Peyer's patch (tissue), 4 donors: Measurements from ENCODE around the gene AQP11. TPM values are rescaled to one million over a fixed set of nuclear protein-coding genes. Genes with fewer than 3 reads are reported as not detected.

ENCODE experiments used
- DNase-seq, 3 donors: peaks; one replicate each; pipeline ENCODE4 v3.0.0-alpha.2; 2017 to 2019
- H3K27ac ChIP-seq, 4 donors: fragments of 200-600 bp; sonication (generic); one replicate each; pipeline ENCODE4 v1.5.1; 2016 to 2019
- H3K27me3 ChIP-seq, 2 donors: fragments of 200-600 bp; sonication (generic); one replicate each; pipeline ENCODE4 v1.5.1; 2019
- H3K36me3 ChIP-seq, 3 donors: fragments of 200-600 bp; sonication (generic); one replicate each; pipeline ENCODE4 v1.5.1; 2016 to 2019
- H3K4me1 ChIP-seq, 4 donors: fragments of 200-600 bp; sonication (generic); one replicate each; pipeline ENCODE4 v1.5.1; 2016 to 2019
- H3K4me3 ChIP-seq, 4 donors: fragments of 200-600 bp; sonication (generic); 1 replicate in 3 of 4; 2 replicates in 1 of 4; pipeline ENCODE4 v1.5.1; 2016 to 2019; ENCODE audit warnings: mild to moderate bottlenecking in 1 of 4
- H3K9me3 ChIP-seq, 4 donors: fragments of 200-600 bp; sonication (generic); one replicate each; pipeline ENCODE4 v1.5.1; 2016 to 2019; ENCODE audit warnings: mild to moderate bottlenecking in 1 of 4
- CTCF ChIP-seq, 6 experiments: fragments of 450-650 bp in 4 of 6; fragments of 200-600 bp in 2 of 6; sonication (generic) in 1 of 6; IDR thresholded peaks; one replicate each; pipeline ENCODE4 v1.5.1; 2017 to 2019; ENCODE audit warnings: antibody characterized with exemption in 6 of 6, mild to moderate bottlenecking in 3 of 6, moderate library complexity in 1 of 6
- POLR2A ChIP-seq, 2 donors: fragments of 450-650 bp; IDR thresholded peaks; one replicate each; pipeline ENCODE4 v1.5.1; 2017; ENCODE audit warnings: antibody characterized with exemption in 2 of 2, mild to moderate bottlenecking in 2 of 2, moderate library complexity in 2 of 2
- total RNA-seq, 4 donors: library from RNA; depleted of rRNA; stranded (reverse); fragments of >200 nt; gene quantifications; one replicate each; pipeline ENCODE4 v1.1.0, GENCODE V29; 2016

Gene AQP11
- total RNA-seq, 4 donors from 2014 or later, result 5.0 to 62.0 (median 18.0) TPM

- Histone ChIP-seq H3K27me3 (no peaks in the 10 kb centered on the region), H3K4me1 (peaks cover 0 to 17% (median 3%) of the 10 kb centered on the region in 4 donors), H3K9me3 (no peaks in the 10 kb centered on the region), H3K27ac (peak within 1 kb of the TSS; percentile 55 to 85 (median 78)), H3K36me3 (no peaks in the 10 kb centered on the region), H3K4me3 (peak within 1 kb of the TSS; percentile 67 to 98 (median 82))
- DNase-seq, result peak; percentile 86 to 93 (median 87)
- TF ChIP-seq POLR2A (IDR thresholded peaks at IDR 0.05) (peak; percentile 60 to 62), CTCF (IDR thresholded peaks at IDR 0.05) (peak in 1 of 6 experiments; percentile 10)
Measured at GRCh38 chr11:77637345-77638165, 47.8 kb downstream of the AQP11 start, which contains the start of gene CLNS1A. Gene CLNS1A, minus strand, starts transcription at chr11:77637794. Its CDS starts 80 bp downstream, at chr11:77637714.

GRCh38 chr11:77642228-77642627, 52.5 kb downstream of the AQP11 start:
- no peaks in the 10 kb centered on the region for H3K27me3 ChIP-seq
- TF ChIP-seq CTCF (IDR thresholded peaks at IDR 0.05) (no peak), POLR2A (IDR thresholded peaks at IDR 0.05) (no peak)
- no peaks in the 10 kb centered on the region for H3K9me3 ChIP-seq
- H3K4me3 ChIP-seq, result no peak overlapping the region
- no peaks in the 10 kb centered on the region for H3K36me3 ChIP-seq
- H3K4me1 ChIP-seq, result no peaks in the 10 kb centered on the region
- no peak for DNase-seq
- no peak overlapping the region for H3K27ac ChIP-seq

GRCh38 chr11:77644887-77645286, 55.1 kb downstream of the AQP11 start:
- Histone ChIP-seq H3K27ac (no peak overlapping the region), H3K4me1 (peaks cover 0 to 5% (median 0%) of the 10 kb centered on the region in 4 donors), H3K27me3 (no peaks in the 10 kb centered on the region), H3K9me3 (no peaks in the 10 kb centered on the region), H3K36me3 (no peaks in the 10 kb centered on the region), H3K4me3 (no peak overlapping the region)
- TF ChIP-seq CTCF (IDR thresholded peaks at IDR 0.05), result no peak
- TF ChIP-seq POLR2A (IDR thresholded peaks at IDR 0.05), result no peak
- no peak for DNase-seq

- no peak for DNase-seq
- Histone ChIP-seq H3K9me3 (no peaks in the 10 kb centered on the region), H3K4me1 (peaks cover 0 to 6% (median 0%) of the 10 kb centered on the region in 4 donors), H3K4me3 (no peak overlapping the region), H3K27ac (no peak overlapping the region), H3K36me3 (no peaks in the 10 kb centered on the region), H3K27me3 (no peaks in the 10 kb centered on the region)
- TF ChIP-seq CTCF (IDR thresholded peaks at IDR 0.05) (no peak), POLR2A (IDR thresholded peaks at IDR 0.05) (no peak)
Measured at GRCh38 chr11:77647654-77648305, 58.0 kb downstream of the AQP11 start.

- Histone ChIP-seq H3K27me3 (no peaks in the 10 kb centered on the region), H3K27ac (no peak overlapping the region), H3K4me3 (no peak overlapping the region), H3K4me1 (peaks cover 0 to 6% (median 0%) of the 10 kb centered on the region in 4 donors), H3K9me3 (no peaks in the 10 kb centered on the region), H3K36me3 (no peaks in the 10 kb centered on the region)
- DNase-seq, result no peak
- no peak for TF ChIP-seq CTCF (IDR thresholded peaks at IDR 0.05)
- no peak for TF ChIP-seq POLR2A (IDR thresholded peaks at IDR 0.05)
Measured at GRCh38 chr11:77650123-77650522, 60.4 kb downstream of the AQP11 start.
